ENCODE results near the gene DHRSX. TPM values are rescaled to one million over a fixed set of nuclear protein-coding genes. Genes with fewer than 3 reads are reported as not detected.
"Not testable (repeated sequence)": the region's sequence is repeated elsewhere in the genome, so short reads cannot be mapped to it uniquely, and the experiment has no call there.

The DHRSX gene
- total RNA-seq, 2 experiments from 2014 or later = 13.8 to 17.7 TPM

DNA sequence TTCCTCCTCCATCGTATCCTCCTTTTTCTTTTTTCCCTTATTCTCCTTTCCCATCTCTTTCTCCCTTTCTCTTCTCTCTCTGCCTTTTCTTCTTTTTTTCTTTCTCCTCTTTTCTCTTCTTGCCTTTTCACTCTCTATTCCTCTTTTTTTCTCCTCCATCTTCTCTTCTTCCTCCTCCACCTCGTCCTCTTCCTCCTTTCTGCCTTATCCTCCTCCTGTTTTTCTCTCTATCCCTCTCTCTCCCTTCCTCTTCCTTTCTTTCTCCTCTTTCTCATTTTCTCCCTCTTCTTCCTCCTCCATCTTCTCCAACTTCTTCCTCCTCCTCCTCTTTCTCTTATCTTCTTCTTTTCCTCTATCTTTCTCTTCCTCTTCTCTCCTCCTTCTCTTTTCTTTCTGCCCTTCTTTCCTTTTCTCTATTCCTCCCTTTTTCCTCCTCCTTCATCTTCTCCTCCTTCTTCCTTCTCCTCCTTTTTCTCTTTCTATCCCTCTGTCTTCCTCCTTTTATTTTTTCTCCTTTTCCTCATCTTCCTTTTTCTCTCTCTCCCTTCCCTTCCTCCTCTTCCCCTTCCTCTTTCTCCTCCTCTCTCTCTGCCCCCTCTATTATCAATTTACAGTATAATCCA, 269.1 kb downstream of the DHRSX start:
- intact Hi-C loops (cut with DNase I, micrococcal nuclease) = no loop called here
- H3K4me1 Mint-ChIP-seq = peaks cover 3% of the 10 kb centered on the region
- no peaks in the 10 kb centered on the region for H3K27me3 Mint-ChIP-seq
- no peak overlapping the region for H3K4me3 Mint-ChIP-seq
- H3K27ac Mint-ChIP-seq = no peak overlapping the region
- CTCF ChIA-PET = no interaction called here
- ATAC-seq (no peak), DNase-seq (no peak)
- H3K36me3 Mint-ChIP-seq (ENCODE audit: low read depth) = peaks cover 50% of the 10 kb centered on the region
- peaks cover 29% of the 10 kb centered on the region for H3K9me3 Mint-ChIP-seq (ENCODE audit: low read depth)
- POLR2A ChIA-PET = no interaction called here

DNA sequence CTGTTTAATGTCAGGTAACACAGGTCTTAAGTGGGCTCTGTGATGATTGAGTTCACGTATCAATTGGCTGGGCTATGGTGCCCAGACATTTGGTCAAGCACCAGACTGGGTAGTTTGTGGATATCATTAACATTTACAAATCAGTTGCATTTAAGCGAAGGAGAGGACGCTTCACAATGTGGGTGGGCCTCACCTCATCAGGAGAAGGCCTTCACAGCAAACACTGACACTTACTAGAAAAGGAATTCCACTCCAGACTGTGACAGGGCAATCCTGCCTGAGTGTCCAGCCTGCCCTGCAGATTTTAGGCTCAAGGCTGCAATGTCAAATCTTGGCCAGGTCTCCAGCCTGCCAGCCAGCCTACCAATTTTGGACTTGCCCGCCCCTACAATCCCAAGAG, 270.3 kb downstream of the DHRSX start:
- intact Hi-C loops (cut with DNase I, micrococcal nuclease) = no loop called here
- H3K4me1 Mint-ChIP-seq = peaks cover 3% of the 10 kb centered on the region

DNA sequence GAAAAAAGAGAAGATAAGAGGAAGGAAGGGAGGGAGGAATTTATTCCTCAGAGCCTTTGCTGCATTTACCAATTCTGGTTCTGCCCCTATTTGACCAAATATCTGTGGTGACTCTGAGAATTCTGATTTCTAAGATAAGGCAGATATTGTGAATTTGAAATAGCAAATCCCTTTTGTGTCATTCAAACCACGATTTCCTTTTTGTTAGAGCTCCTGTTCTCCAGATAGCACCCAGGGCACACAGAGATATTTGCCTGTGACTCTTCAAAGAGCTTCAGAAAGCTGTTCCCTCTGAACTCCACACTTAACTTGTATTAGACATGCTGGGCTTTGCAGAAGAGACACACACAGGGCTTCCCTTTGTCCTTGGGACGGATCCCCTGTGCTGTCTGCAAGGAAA, 272.2 kb downstream of the DHRSX start:
- Mint-ChIP-seq H3K36me3 (ENCODE audit: low read depth) (peaks cover 59% of the 10 kb centered on the region), H3K4me1 (no peaks in the 10 kb centered on the region), H3K27ac (no peak overlapping the region), H3K4me3 (no peak overlapping the region), H3K27me3 (no peaks in the 10 kb centered on the region), H3K9me3 (ENCODE audit: low read depth) (peaks cover 48% of the 10 kb centered on the region)
- ChIA-PET POLR2A (no interaction called here), CTCF (no interaction called here)
- DNase-seq = no peak
- no peak for ATAC-seq
- intact Hi-C loops (cut with DNase I, micrococcal nuclease) = no loop called here

More for the DNA sequence above, 270.3 kb downstream of the DHRSX start:
- DNase-seq (no peak), ATAC-seq (no peak)
- Mint-ChIP-seq H3K9me3 (ENCODE audit: low read depth) (peaks cover 31% of the 10 kb centered on the region), H3K27ac (no peak overlapping the region), H3K36me3 (ENCODE audit: low read depth) (peaks cover 53% of the 10 kb centered on the region), H3K4me3 (no peak overlapping the region), H3K27me3 (no peaks in the 10 kb centered on the region)
- ChIA-PET POLR2A (no interaction called here), CTCF (no interaction called here)

DNA sequence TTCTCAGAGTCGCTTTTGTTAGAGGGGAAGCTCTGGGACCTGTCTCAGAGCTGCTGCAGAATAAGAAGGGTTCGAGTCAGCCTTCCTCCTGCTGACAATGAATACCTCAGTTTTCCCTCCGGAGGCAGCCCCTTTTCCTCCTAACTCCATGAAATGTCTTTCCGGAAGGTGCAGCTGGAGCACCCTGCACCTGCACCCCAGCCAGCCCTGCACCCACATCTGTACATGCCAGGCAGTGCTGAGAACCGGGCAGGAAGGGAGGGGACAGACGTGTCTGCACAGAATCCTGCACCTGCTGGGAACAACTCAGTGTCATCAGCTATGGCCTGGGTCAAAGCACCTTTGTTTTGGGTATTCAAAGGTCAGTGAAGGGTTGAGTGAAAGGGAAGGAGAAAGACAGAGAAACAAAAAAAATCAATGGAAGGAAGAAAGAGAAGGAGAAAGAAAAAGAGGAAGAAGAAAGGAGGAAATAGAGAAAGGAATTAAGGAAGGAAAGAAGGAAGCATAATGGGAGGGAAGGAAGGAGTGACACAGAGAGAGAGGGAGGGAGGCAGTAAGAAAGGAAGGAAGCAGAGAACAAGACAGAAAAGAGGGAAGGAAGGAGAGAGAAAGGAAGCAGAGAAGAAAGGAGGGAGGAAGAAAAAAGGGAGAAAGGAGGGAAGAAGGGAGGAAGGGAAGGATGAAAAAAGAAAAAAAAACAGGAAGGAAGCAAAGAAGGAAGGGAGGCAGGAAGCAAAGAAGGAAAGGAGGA, 273.7 kb downstream of the DHRSX start:
- no peak overlapping the region for H3K4me3 Mint-ChIP-seq
- no peaks in the 10 kb centered on the region for H3K4me1 Mint-ChIP-seq
- ChIA-PET POLR2A (no interaction called here), CTCF (no interaction called here)
- H3K36me3 Mint-ChIP-seq (ENCODE audit: low read depth) = peaks cover 65% of the 10 kb centered on the region
- DNase-seq (no peak), ATAC-seq (no peak)
- no peaks in the 10 kb centered on the region for H3K27me3 Mint-ChIP-seq
- H3K27ac Mint-ChIP-seq = no peak overlapping the region
- intact Hi-C loops (cut with DNase I, micrococcal nuclease) = no loop called here
- peaks cover 56% of the 10 kb centered on the region for H3K9me3 Mint-ChIP-seq (ENCODE audit: low read depth)

DNA sequence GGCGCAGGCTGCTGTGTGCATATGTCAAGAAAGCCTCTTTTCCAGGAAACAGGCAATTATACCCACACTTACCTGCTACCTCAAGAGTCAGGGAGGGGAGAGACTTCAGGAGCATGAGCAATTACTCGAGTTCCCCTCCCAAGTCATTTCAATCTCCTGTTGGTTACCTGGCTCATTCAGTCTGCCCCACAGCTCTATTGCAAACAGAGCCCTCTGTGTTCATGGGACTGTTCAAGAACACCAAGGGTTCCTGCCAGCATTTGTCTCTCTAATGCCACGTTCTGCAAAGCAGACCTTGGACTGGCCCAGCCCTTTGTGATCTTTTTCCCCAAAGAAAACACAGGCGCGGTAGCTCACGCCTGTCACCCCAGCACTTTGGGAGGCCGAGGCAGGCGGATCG, 274.6 kb downstream of the DHRSX start:
- Mint-ChIP-seq H3K27me3 (no peaks in the 10 kb centered on the region), H3K36me3 (ENCODE audit: low read depth) (peaks cover 67% of the 10 kb centered on the region), H3K27ac (no peak overlapping the region), H3K4me3 (no peak overlapping the region), H3K9me3 (ENCODE audit: low read depth) (peaks cover 47% of the 10 kb centered on the region), H3K4me1 (no peaks in the 10 kb centered on the region)
- intact Hi-C loops (cut with DNase I, micrococcal nuclease) = no loop called here
- ChIA-PET CTCF (no interaction called here), POLR2A (no interaction called here)
- no peak for ATAC-seq
- DNase-seq = no peak

DNA sequence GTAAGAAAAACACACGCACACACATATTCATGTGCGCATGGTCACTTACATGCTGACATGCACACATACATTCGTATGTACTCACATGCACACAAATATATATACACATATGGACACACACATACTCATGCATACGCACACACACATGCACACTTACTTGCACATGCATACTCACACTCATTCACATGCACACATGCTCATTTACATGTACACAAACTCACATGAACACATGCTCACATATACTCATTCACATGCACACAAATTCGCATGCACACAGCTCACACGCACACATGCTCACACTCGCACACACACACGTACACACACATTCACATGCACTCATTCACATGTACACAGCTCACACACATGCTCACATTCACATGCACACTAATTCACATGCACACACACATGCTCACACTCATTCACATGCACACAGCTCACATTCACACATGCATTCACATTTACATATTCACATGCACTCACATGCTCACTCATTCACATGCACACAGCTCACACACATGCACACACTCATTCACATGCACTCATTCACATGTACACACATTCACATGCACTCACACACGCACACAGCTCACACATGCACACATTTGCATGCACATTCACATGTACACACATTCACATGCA, 276.1 kb downstream of the DHRSX start:
- ChIA-PET CTCF (no interaction called here), POLR2A (no interaction called here)
- no peak overlapping the region for H3K27ac Mint-ChIP-seq
- DNase-seq (no peak), ATAC-seq (no peak)
- intact Hi-C loops (cut with DNase I, micrococcal nuclease) = no loop called here
- no peaks in the 10 kb centered on the region for H3K4me1 Mint-ChIP-seq
- no peaks in the 10 kb centered on the region for H3K27me3 Mint-ChIP-seq
- no peak overlapping the region for H3K4me3 Mint-ChIP-seq
- H3K36me3 Mint-ChIP-seq (ENCODE audit: low read depth) = peaks cover 70% of the 10 kb centered on the region
- peaks cover 52% of the 10 kb centered on the region for H3K9me3 Mint-ChIP-seq (ENCODE audit: low read depth)

DNA sequence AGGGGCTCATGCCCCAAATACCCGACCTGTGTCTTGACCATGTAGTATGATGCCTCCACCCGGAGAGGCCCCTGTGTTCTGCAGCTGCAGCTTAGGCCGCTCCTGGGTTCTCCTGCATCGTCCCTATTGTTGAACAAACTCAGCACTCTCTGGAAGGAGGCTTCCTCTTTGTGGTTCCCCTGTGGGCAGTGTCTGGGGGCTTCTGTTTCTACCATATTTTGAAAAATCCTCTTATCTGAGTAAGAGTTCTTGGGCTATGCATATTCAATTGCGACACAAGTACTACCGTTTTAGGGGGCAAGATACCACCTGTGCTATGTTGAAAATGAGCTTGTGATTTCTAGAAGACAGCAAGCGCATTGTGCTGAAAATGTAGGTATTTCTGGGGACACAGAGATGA, 276.6 kb downstream of the DHRSX start:
- intact Hi-C loops (cut with DNase I, micrococcal nuclease) = no loop called here
- no peak overlapping the region for H3K4me3 Mint-ChIP-seq
- no peaks in the 10 kb centered on the region for H3K4me1 Mint-ChIP-seq
- peaks cover 50% of the 10 kb centered on the region for H3K9me3 Mint-ChIP-seq (ENCODE audit: low read depth)
- H3K36me3 Mint-ChIP-seq (ENCODE audit: low read depth) = peaks cover 69% of the 10 kb centered on the region
- H3K27me3 Mint-ChIP-seq = no peaks in the 10 kb centered on the region
- no peak overlapping the region for H3K27ac Mint-ChIP-seq
- DNase-seq (no peak), ATAC-seq (no peak)
- CTCF ChIA-PET = no interaction called here
- POLR2A ChIA-PET = no interaction called here

DNA sequence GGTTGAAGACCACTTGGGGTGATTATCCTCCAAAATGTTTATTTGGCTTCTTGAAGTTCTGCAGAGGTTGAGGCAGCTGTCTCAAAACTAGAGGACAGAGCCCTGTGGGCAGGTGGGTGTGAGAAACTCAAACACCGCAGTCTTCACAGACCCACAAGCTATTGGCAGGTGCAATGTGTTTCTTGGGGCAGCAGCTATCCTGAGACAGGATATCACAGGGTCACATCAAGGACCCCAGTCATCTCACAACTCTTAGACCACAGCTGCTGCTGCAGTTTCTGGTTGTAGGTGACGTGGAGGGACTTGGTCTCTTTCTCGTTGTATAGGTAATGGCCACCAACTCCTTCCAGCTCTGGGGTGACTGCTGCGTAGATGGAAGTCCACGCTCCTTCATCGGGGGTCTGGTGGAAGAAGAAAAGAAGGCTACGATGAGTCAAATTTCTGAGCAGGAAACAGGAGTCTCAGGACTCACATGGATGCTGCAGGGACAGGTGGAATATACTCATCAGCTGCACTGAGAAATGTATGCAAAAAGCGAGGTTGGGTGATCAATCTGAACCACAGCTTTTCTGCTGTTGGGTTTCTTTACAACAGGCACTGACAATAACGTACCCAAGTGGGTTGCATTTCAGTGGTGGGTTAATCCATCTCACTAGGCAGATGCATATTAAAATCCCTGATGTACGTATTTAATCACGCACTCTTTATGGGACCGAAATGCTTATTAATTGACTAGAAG, 279.8 kb downstream of the DHRSX start:
- intact Hi-C loops (cut with DNase I, micrococcal nuclease) = no loop called here
- CTCF ChIA-PET = no interaction called here
- H3K36me3 Mint-ChIP-seq (ENCODE audit: low read depth) = peaks cover 74% of the 10 kb centered on the region
- H3K9me3 Mint-ChIP-seq (ENCODE audit: low read depth) = peaks cover 55% of the 10 kb centered on the region
- no peaks in the 10 kb centered on the region for H3K4me1 Mint-ChIP-seq
- H3K27me3 Mint-ChIP-seq = no peaks in the 10 kb centered on the region
- H3K27ac Mint-ChIP-seq = no peak overlapping the region
- H3K4me3 Mint-ChIP-seq = no peak overlapping the region
- no peak for DNase-seq
- POLR2A ChIA-PET = no interaction called here
- ATAC-seq = no peak

DNA sequence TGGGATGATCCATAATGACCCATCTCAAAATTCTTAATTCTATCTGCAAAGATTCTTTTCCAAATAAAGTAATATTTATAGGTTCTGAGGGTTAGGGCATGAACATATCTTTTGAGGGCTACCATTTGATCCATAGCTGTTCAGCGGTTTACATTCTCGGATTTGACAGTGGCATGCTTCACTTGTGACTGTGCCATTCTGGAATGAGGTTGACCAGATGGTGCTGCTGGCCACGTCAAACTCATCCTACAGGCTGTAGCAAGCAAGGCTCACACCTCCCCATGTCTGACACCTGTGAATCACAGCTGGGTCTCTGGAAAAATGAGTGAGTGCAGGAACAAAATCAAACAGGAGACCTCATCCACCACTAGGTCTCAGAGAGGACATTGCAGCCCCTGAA, 280.5 kb downstream of the DHRSX start:
- Mint-ChIP-seq H3K9me3 (ENCODE audit: low read depth) (peaks cover 52% of the 10 kb centered on the region), H3K27me3 (no peaks in the 10 kb centered on the region), H3K27ac (no peak overlapping the region), H3K4me3 (no peak overlapping the region), H3K4me1 (no peaks in the 10 kb centered on the region), H3K36me3 (ENCODE audit: low read depth) (peaks cover 69% of the 10 kb centered on the region)
- intact Hi-C loops (cut with DNase I, micrococcal nuclease) = no loop called here
- DNase-seq (no peak), ATAC-seq (no peak)
- CTCF ChIA-PET = no interaction called here
- POLR2A ChIA-PET = no interaction called here

DNA sequence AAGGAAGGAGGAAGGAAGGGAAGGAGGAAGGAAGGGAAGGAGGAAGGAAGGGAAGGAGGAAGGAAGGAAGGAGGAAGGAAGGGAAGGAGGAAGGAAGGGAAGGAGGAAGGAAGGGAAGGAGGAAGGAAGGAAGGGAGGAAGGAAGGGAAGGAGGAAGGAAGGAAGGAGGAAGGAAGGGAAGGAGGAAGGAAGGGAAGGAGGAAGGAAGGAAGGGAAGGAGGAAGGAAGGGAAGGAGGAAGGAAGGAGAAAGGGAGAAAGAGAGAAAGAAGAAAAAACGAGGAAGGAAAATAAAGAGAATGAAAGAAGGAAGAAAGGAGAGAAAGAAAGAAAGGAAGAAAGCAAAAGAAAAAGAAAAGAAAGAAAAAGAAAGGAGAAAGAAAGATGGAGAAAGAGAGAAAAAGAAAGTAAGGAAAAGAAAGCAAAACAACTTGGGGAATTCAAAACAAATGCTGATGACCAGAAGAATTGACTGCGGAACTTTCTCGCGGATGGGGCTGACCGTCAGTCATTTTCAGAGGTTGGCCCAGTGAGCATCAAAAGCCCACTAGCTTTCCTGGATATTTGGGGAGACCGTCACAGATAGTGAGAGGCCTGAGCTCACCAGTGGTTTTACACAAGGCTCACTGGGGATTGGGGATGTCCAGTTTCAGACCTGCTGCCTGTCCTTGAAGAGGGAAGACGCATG, 286.5 kb downstream of the DHRSX start:
- intact Hi-C loops (cut with DNase I, micrococcal nuclease); H3K27me3 Mint-ChIP-seq; H3K4me3 Mint-ChIP-seq; ATAC-seq; DNase-seq; CTCF ChIA-PET; H3K27ac Mint-ChIP-seq; POLR2A ChIA-PET; H3K4me1 Mint-ChIP-seq: not testable (repeated sequence)
- Mint-ChIP-seq H3K36me3 (ENCODE audit: low read depth) (peaks cover 14% of the 10 kb centered on the region), H3K9me3 (ENCODE audit: low read depth) (peaks cover 19% of the 10 kb centered on the region)

DNA sequence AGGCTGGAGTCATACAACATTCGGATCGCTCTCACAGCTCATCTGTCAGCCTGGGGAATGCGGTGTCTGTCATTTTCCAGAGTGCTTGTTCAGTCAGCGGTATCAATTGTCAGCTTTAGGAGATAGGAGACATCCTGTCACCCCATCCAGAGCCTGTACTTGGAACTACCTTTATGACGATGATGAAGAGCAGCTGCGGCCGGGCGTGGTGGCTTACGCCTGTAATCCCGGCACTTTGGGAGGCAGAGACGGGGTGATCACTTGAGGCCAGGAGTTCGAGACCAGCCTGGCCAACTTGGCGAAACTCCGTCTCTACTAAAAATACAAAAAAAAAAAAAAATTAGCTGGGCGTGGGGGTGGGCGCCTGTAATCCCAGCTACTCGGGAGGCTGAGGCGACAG, 289.1 kb downstream of the DHRSX start:
- H3K4me1 Mint-ChIP-seq; H3K27me3 Mint-ChIP-seq; H3K9me3 Mint-ChIP-seq (ENCODE audit: low read depth); H3K27ac Mint-ChIP-seq; DNase-seq; H3K4me3 Mint-ChIP-seq; POLR2A ChIA-PET; intact Hi-C loops (cut with DNase I, micrococcal nuclease); ATAC-seq; CTCF ChIA-PET: not testable (repeated sequence)
- H3K36me3 Mint-ChIP-seq (ENCODE audit: low read depth) = peaks cover 11% of the 10 kb centered on the region
